Ramos (cell line): ENCODE measurements around the gene TPPP2.

Experiments used
- in situ Hi-C: fragments of 300-500 bp; cut with MboI; formaldehyde crosslinking; loops from one replicate; pipeline ENCODE4 v1.14.3; 2022; ENCODE audit warnings: low sequenced_read_pairs; ENCODE audit not compliant: unreplicated experiment

Gene TPPP2

DNA sequence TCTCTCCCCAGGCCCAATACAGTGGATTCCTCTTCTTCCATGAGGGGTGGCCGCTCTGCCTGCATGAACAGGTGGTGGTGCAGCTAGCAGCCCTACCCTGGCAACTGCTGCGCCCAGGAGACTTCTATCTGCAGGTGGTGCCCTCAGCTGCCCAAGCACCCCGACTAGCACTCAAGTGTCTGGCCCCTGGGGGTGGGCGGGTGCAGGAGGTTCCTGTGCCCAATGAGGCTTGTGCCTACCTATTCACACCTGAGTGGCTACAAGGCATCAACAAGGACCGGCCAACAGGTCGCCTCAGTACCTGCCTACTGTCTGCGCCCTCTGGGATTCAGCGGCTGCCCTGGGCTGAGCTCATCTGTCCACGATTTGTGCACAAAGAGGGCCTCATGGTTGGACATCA, 43.9 kb downstream of the TPPP2 start:
- in situ Hi-C loops: no loop called here

DNA sequence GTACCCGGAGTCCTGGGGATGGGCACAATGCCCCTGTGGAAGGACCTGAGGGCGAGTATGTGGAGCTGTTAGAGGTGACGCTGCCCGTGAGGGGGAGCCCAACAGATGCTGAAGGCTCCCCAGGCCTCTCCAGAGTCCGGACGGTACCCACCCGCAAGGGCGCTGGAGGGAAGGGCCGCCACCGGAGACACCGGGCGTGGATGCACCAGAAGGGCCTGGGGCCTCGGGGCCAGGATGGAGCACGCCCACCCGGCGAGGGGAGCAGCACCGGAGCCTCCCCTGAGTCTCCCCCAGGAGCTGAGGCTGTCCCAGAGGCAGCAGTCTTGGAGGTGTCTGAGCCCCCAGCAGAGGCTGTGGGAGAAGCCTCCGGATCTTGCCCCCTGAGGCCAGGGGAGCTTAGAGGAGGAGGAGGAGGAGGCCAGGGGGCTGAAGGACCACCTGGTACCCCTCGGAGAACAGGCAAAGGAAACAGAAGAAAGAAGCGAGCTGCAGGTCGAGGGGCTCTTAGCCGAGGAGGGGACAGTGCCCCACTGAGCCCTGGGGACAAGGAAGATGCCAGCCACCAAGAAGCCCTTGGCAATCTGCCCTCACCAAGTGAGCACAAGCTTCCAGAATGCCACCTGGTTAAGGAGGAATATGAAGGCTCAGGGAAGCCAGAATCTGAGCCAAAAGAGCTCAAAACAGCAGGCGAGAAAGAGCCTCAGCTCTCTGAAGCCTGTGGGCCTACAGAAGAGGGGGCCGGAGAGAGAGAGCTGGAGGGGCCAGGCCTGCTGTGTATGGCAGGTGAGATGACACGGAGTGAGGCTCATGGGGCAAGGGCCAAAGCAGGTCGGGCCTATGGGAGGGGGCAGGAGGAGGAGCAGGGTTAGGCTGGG, 44.6 kb downstream of the TPPP2 start:
- in situ Hi-C loops: no loop called here

DNA sequence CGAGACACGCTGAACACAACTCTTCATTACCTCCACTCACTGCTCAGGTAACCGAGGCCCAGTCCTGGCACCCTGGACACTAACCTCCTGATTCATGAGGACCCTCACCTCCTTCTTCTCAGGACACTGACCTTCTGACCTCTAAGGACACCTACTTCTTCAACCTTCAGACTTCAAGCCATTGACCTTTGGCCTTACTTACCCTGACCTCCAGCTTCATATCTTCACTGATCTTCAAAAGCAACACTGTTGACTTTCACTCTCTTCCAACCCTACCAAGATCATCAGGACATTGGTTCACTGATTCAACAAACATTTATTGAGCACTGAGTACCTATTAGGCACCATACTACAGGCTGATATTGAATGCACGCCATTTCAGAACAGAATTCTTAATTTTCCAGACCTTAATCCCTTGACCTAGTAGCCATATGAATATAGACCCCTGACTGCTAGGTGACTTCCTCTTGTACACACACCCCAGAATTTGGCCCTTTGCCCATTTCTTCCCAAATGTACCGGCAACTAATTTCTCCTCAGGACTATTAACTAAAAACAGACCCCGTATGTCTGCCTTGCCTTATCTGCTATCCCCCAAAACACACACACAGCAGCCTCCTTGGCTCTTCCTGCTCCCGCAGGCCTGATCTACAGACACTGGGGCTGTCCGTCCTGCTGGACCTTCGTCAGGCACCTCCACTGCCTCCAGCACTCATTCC, 45.9 kb downstream of the TPPP2 start:
- in situ Hi-C loops: no loop called here

DNA sequence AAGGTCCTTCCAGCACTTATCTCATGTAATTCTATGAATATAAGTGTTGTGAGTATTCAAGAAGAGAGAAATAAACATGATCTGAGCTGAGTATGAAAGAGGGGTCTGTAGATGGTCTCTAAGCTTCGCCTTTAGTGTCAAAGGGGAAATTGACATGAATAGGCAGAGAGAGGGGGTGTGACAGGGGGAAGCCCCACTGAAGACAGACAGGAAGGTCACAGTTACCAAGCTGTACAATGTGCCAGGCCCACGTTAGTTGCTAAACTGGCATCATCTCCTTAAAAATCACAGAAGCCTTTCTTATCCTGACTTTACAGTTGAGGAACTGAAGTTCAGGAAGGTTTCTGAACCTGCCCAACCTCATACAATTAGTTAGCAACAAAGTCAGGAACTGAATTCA, 47.7 kb downstream of the TPPP2 start:
- in situ Hi-C loops: no loop called here

DNA sequence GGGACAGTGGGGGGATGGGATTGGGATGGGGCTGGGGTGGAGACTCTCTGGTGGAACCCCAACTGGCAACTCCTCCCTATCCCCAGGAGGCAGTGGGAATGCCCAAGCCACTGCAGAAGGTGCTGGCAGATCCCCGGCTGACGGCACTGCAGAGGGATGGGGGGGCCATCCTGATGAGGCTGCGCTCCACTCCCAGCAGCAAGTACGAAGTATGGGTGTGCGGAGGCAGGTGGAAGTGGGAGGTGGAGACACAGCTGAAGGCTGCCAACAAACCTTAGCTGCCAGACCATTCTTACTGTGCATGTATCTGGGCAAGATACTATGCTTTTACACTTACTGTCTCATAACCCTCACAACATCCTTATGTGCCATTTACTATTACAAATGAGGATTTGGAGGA, 48.3 kb downstream of the TPPP2 start:
- in situ Hi-C loops: no loop called here

DNA sequence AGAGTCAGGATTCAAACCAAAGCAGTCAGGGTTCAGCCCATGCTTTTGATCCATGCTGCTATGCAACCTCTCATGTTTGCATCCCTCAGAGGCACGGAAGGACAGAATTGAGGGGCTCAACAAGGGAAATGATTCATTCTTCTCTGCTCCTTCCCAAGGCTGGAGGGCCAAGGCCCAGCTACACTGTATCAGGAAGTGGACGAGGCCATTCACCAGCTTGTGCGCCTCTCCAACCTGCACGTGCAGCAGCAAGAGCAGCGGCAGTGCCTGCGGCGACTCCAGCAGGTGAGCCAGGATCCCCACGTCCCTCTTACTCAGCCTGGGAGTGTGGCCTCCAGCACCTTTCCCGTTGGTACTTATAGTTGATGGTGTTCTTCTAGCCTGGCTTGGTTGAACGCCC, 48.7 kb downstream of the TPPP2 start:
- in situ Hi-C loops: no loop called here

DNA sequence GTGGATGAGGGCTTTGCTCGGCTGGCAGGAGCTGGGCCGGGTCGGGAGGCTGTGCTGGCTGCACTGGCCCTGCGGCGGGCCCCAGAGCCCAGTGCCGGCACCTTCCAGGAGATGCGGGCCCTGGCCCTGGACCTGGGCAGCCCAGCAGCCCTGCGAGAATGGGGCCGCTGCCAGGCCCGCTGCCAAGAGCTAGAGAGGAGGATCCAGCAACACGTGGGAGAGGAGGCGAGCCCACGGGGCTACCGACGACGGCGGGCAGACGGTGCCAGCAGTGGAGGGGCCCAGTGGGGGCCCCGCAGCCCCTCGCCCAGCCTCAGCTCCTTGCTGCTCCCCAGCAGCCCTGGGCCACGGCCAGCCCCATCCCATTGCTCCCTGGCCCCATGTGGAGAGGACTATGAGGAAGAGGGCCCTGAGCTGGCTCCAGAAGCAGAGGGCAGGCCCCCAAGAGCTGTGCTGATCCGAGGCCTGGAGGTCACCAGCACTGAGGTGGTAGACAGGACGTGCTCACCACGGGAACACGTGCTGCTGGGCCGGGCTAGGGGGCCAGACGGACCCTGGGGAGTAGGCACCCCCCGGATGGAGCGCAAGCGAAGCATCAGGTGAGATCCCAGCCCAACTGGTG, 51.6 kb downstream of the TPPP2 start:
- in situ Hi-C loops: no loop called here
